PC-3 (cell line): ENCODE data around the gene RIBC1.

Experiments used
- EZH2 ChIP-seq: fragments of 300-600 bp; sonication (generic); IDR thresholded peaks from one replicate; pipeline ENCODE4 v1.6.1; 2017; ENCODE audit warnings: antibody characterized with exemption, mild to moderate bottlenecking, low read length; ENCODE audit not compliant: unreplicated experiment
- TF ChIP-seq, protein P1 (sequence below): fragments of 300-600 bp; sonication (generic); conservative IDR thresholded peaks from 2 replicates; pipeline ENCODE4 v1.5.1; 2017; ENCODE audit warnings: antibody characterized with exemption, low read depth, mild to moderate bottlenecking, low read length

DNA sequence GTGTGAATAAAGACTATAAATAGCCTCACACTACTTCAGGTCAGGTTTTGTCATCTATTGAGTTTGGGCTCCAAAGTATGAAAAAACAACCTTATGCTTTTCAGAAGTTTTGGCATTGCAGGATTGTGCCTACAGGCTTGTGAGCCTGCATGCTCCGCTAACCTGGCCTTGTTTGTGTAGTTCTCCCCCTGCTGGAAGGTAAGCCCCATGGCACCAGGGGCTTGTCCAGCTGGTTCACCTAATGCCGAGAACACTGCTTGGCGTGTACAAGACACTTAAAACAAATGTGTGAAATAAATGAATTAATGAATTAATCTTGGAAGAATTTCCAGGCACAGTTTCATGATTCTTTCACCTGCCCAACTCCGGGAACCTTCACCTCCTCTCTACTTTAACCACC is 13.3 kb downstream of the RIBC1 start:
- TF ChIP-seq, protein P1, sequence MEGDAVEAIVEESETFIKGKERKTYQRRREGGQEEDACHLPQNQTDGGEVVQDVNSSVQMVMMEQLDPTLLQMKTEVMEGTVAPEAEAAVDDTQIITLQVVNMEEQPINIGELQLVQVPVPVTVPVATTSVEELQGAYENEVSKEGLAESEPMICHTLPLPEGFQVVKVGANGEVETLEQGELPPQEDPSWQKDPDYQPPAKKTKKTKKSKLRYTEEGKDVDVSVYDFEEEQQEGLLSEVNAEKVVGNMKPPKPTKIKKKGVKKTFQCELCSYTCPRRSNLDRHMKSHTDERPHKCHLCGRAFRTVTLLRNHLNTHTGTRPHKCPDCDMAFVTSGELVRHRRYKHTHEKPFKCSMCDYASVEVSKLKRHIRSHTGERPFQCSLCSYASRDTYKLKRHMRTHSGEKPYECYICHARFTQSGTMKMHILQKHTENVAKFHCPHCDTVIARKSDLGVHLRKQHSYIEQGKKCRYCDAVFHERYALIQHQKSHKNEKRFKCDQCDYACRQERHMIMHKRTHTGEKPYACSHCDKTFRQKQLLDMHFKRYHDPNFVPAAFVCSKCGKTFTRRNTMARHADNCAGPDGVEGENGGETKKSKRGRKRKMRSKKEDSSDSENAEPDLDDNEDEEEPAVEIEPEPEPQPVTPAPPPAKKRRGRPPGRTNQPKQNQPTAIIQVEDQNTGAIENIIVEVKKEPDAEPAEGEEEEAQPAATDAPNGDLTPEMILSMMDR: peak; percentile 78
- no peak for TF ChIP-seq EZH2
